MCF 10A (cell line): ENCODE results near the gene LCE4A. TPM values are rescaled to one million over a fixed set of nuclear protein-coding genes. Genes with fewer than 3 reads are reported as not detected.
"Not testable (repeated sequence)": the region's sequence is repeated elsewhere in the genome, so short reads cannot be mapped to it uniquely, and the experiment has no call there.

ENCODE experiments used
- BruUV-seq: library from RNA; stranded (reverse); fragments of 400-500 nt; replicated peaks from 2 replicates; lab custom pipeline; 2021; lab: Mats Ljungman, UMichigan
- CTCF ChIA-PET: fragments of 300-600 bp; sonication (Branson Sonifier 250); formaldehyde crosslinking; extraction: SDS; loops from one replicate; lab custom pipeline; 2021; ENCODE audit warnings: antibody characterized with exemption, inconsistent platforms; lab: Yijun Ruan, JAX
- POLR2A ChIA-PET: fragments of 300-600, 350-650 bp; sonication (Branson Sonifier 250); formaldehyde crosslinking; extraction: SDS; loops from one replicate; lab custom pipeline; 2020; ENCODE audit warnings: antibody characterized with exemption, inconsistent platforms; lab: Yijun Ruan, JAX
- DNase-seq: peaks from one replicate; pipeline ENCODE4 v3.0.0-alpha.2; 2018; ENCODE audit not compliant: unreplicated experiment
- H3K27ac Mint-ChIP-seq: one replicate; pipeline ENCODE4 v1.8.0; 2022; ENCODE audit warnings: mild to moderate bottlenecking, low read depth, mixed read lengths; ENCODE audit not compliant: unreplicated experiment
- H3K27me3 Mint-ChIP-seq: one replicate; pipeline ENCODE4 v1.8.0; 2022; ENCODE audit warnings: mixed read lengths; ENCODE audit not compliant: insufficient read depth, unreplicated experiment
- H3K36me3 Mint-ChIP-seq: one replicate; pipeline ENCODE4 v1.8.0; 2022; ENCODE audit warnings: mild to moderate bottlenecking, moderate library complexity, mixed read lengths; ENCODE audit not compliant: insufficient read depth, unreplicated experiment
- H3K4me1 Mint-ChIP-seq: one replicate; pipeline ENCODE4 v1.8.0; 2022; ENCODE audit warnings: mixed read lengths; ENCODE audit not compliant: insufficient read depth, unreplicated experiment
- H3K4me3 Mint-ChIP-seq: one replicate; pipeline ENCODE4 v1.8.0; 2022; ENCODE audit warnings: mild to moderate bottlenecking, moderate library complexity, mixed read lengths; ENCODE audit not compliant: unreplicated experiment
- H3K9me3 Mint-ChIP-seq: one replicate; pipeline ENCODE4 v1.8.0; 2022; ENCODE audit warnings: mixed read lengths; ENCODE audit not compliant: unreplicated experiment
- CTCF ChIP-seq: fragments of 200-600 bp; IDR thresholded peaks from one replicate; pipeline ENCODE4 v1.8.0; 2022; ENCODE audit warnings: antibody characterized with exemption, mild to moderate bottlenecking; ENCODE audit not compliant: unreplicated experiment
- intact Hi-C: fragments of 100-400 bp; cut with micrococcal nuclease; formaldehyde crosslinking; loops from 2 replicates; pipeline ENCODE4 v1.14.1; 2022
- total RNA-seq: library from RNA; stranded (reverse); gene quantifications from 2 replicates; pipeline ENCODE4 v1.2.3, GENCODE V29; 2022

The LCE4A gene
- total RNA-seq, 1 experiment from 2014 or later, result not detected

GRCh38 chr1:152667648-152668047 lies 40.3 kb upstream of the LCE4A start:
- ChIA-PET CTCF (interaction anchor here (1.2 to 7.3 kb wide), 2 partner anchors 13 to 203 kb away, joined by 3 to 58 read pairs; no protein-coding TSS in a partner anchor), POLR2A (interaction anchor here (0.8 kb wide), 1 partner anchor 12 kb away, joined by 3 read pairs; no protein-coding TSS in a partner anchor)
- no TSS peak for BruUV-seq
- intact Hi-C loops, result no loop called here
- no peak for TF ChIP-seq CTCF
- H3K27ac Mint-ChIP-seq, result no peak overlapping the region
- peaks cover 17% of the 10 kb centered on the region for H3K27me3 Mint-ChIP-seq
- H3K4me1 Mint-ChIP-seq, result no peaks in the 10 kb centered on the region
- no peak overlapping the region for H3K4me3 Mint-ChIP-seq
- no peaks in the 10 kb centered on the region for H3K36me3 Mint-ChIP-seq
- H3K9me3 Mint-ChIP-seq, result no peaks in the 10 kb centered on the region
- no peak for DNase-seq

- Mint-ChIP-seq H3K4me1 (no peaks in the 10 kb centered on the region), H3K4me3 (no peak overlapping the region), H3K27ac (no peak overlapping the region), H3K36me3 (no peaks in the 10 kb centered on the region), H3K9me3 (no peaks in the 10 kb centered on the region), H3K27me3 (peaks cover 11% of the 10 kb centered on the region)
- no TSS peak for BruUV-seq
- ChIA-PET POLR2A (no interaction called here), CTCF (interaction anchor here (1.5 kb wide), 1 partner anchor 19 kb away, joined by 6 read pairs; no protein-coding TSS in a partner anchor)
- TF ChIP-seq CTCF, result no peak
- intact Hi-C loops, result no loop called here
- DNase-seq, result no peak
Measured at GRCh38 chr1:152673016-152673415, 34.9 kb upstream of the LCE4A start.

- H3K27ac Mint-ChIP-seq, H3K4me3 Mint-ChIP-seq, H3K4me1 Mint-ChIP-seq, H3K9me3 Mint-ChIP-seq, DNase-seq, POLR2A ChIA-PET, BruUV-seq, H3K36me3 Mint-ChIP-seq, intact Hi-C loops: not testable (repeated sequence)
- CTCF ChIA-PET, result interaction anchor here (0.7 kb wide), 2 partner anchors 21 to 56 kb away, joined by 3 read pairs; no protein-coding TSS in a partner anchor
- H3K27me3 Mint-ChIP-seq, result peaks cover 26% of the 10 kb centered on the region
Measured at GRCh38 chr1:152674983-152675382, 33.0 kb upstream of the LCE4A start, which contains the start of gene LCE2C. LCE2C (plus strand) TSS chr1:152675279; CDS start chr1:152676016, 737 bp downstream.

- intact Hi-C loops, result no loop called here
Measured at GRCh38 chr1:152679459-152679858, 28.5 kb upstream of the LCE4A start.

More at GRCh38 chr1:152679459-152679858, 28.5 kb upstream of the LCE4A start:
- POLR2A ChIA-PET, result no interaction called here
- no peaks in the 10 kb centered on the region for H3K4me1 Mint-ChIP-seq
- TF ChIP-seq CTCF, result no peak
- no peak for DNase-seq
- no peak overlapping the region for H3K4me3 Mint-ChIP-seq
- H3K9me3 Mint-ChIP-seq, result no peaks in the 10 kb centered on the region
- H3K36me3 Mint-ChIP-seq, result no peaks in the 10 kb centered on the region
- BruUV-seq, result no TSS peak
- CTCF ChIA-PET, result interaction anchor here (1.2 kb wide), 1 partner anchor 26 kb away, joined by 3 read pairs; no protein-coding TSS in a partner anchor
- H3K27ac Mint-ChIP-seq, result no peak overlapping the region
- H3K27me3 Mint-ChIP-seq, result peaks cover 37% of the 10 kb centered on the region
